Caco-2 (cell line): ENCODE measurements around the gene CNKSR2. TPM values are rescaled to one million over a fixed set of nuclear protein-coding genes. Genes with fewer than 3 reads are reported as not detected.

ENCODE experiments used
- BruUV-seq: library from RNA; stranded (reverse); fragments of 400-500 nt; replicated peaks from 2 replicates; lab custom pipeline; 2021; lab: Mats Ljungman, UMichigan
- CTCF ChIA-PET: fragments of 300-600 bp; sonication (Branson Sonifier 250); formaldehyde crosslinking; loops from one replicate; lab custom pipeline; 2022; ENCODE audit warnings: antibody characterized with exemption; lab: Charles Lee
- POLR2A ChIA-PET: fragments of 300-600 bp; sonication (Branson Sonifier 250); formaldehyde crosslinking; loops from one replicate; lab custom pipeline; 2022; ENCODE audit warnings: antibody characterized with exemption; lab: Charles Lee
- DNase-seq, 2 experiments: peaks; one replicate each; pipeline versions ENCODE4 v3.0.0 to v3.0.0-alpha.2; 2020 to 2022
- H3K27me3 ChIP-seq: replicated peaks from 2 replicates; pipeline ENCODE4 v1.6.0; 2011; ENCODE audit warnings: low read length; ENCODE audit not compliant: control insufficient read depth, insufficient read depth
- H3K36me3 ChIP-seq: 2 replicates; pipeline ENCODE4 v1.5.1; 2011; ENCODE audit warnings: low read length; ENCODE audit not compliant: control insufficient read depth, insufficient read depth
- H3K4me1 ChIP-seq: fragments of 250-450 bp; sonication (Bioruptor Pico); 2 replicates; pipeline ENCODE4 v1.5.1; 2020; ENCODE audit warnings: mild to moderate bottlenecking
- H3K4me3 ChIP-seq: 2 replicates; pipeline ENCODE4 v1.5.1; 2011; ENCODE audit warnings: low read depth, mild to moderate bottlenecking, control low read depth, low read length
- H3K9me3 ChIP-seq: fragments of 250-450 bp; sonication (Bioruptor Pico); 2 replicates; pipeline ENCODE4 v1.5.1; 2020; ENCODE audit warnings: mild to moderate bottlenecking, moderate library complexity
- H3K27ac Mint-ChIP-seq: one replicate; pipeline ENCODE4 v1.8.0; 2022; ENCODE audit warnings: mixed read lengths; ENCODE audit not compliant: unreplicated experiment
- H3K27me3 Mint-ChIP-seq: one replicate; pipeline ENCODE4 v1.8.0; 2022; ENCODE audit warnings: mixed read lengths; ENCODE audit not compliant: insufficient read depth, unreplicated experiment
- H3K36me3 Mint-ChIP-seq: one replicate; pipeline ENCODE4 v1.8.0; 2022; ENCODE audit warnings: mild to moderate bottlenecking, mixed read lengths; ENCODE audit not compliant: insufficient read depth, unreplicated experiment
- H3K4me1 Mint-ChIP-seq: one replicate; pipeline ENCODE4 v1.8.0; 2022; ENCODE audit warnings: low read depth, mixed read lengths; ENCODE audit not compliant: unreplicated experiment
- H3K4me3 Mint-ChIP-seq: one replicate; pipeline ENCODE4 v1.8.0; 2022; ENCODE audit warnings: mild to moderate bottlenecking, moderate library complexity, mixed read lengths; ENCODE audit not compliant: unreplicated experiment
- H3K9me3 Mint-ChIP-seq: one replicate; pipeline ENCODE4 v1.8.0; 2022; ENCODE audit warnings: mixed read lengths; ENCODE audit not compliant: unreplicated experiment
- CTCF ChIP-seq, 2 experiments: fragments of 200-600 bp in 1 of 2; IDR thresholded peaks; 1 replicate in 1 of 2; 2 replicates in 1 of 2; pipeline versions ENCODE4 v1.5.1 to v1.8.0; 2011 to 2022; ENCODE audit warnings: antibody characterized with exemption in 1 of 2, control low read depth in 1 of 2, inconsistent platforms in 1 of 2, low read depth in 1 of 2, low read length in 1 of 2, mild to moderate bottlenecking in 1 of 2, moderate library complexity in 1 of 2; ENCODE audit not compliant: insufficient read depth in 1 of 2, severe bottlenecking in 1 of 2, unreplicated experiment in 1 of 2
- intact Hi-C: fragments of 100-400 bp; cut with micrococcal nuclease; formaldehyde crosslinking; loops from one replicate; pipeline ENCODE4 v1.10.0; 2022; ENCODE audit not compliant: unreplicated experiment
- total RNA-seq: library from RNA; stranded (reverse); gene quantifications from 2 replicates; pipeline ENCODE4 v1.2.3, GENCODE V29; 2022

CNKSR2 gene
- total RNA-seq, 1 experiment from 2014 or later = not detected

GRCh38 chrX:21374994-21375707 is 933 bp downstream of the CNKSR2 start:
- no TSS peak for BruUV-seq
- no peaks in the 10 kb centered on the region for H3K4me1 ChIP-seq
- Mint-ChIP-seq H3K27ac (no peak overlapping the region), H3K27me3 (no peaks in the 10 kb centered on the region), H3K9me3 (no peaks in the 10 kb centered on the region), H3K4me1 (no peaks in the 10 kb centered on the region), H3K4me3 (no peak overlapping the region), H3K36me3 (no peaks in the 10 kb centered on the region)
- DNase-seq = no peak
- intact Hi-C loops = no loop called here
- no peaks in the 10 kb centered on the region for H3K36me3 ChIP-seq
- TF ChIP-seq CTCF (IDR thresholded peaks at IDR 0.05; ENCODE audit: insufficient read depth in 1 of 2, low read depth in 1 of 2, low read length in 1 of 2, severe bottlenecking in 1 of 2, unreplicated experiment in 1 of 2) = no peak
- no peaks in the 10 kb centered on the region for H3K9me3 ChIP-seq
- H3K27me3 ChIP-seq = no peaks in the 10 kb centered on the region
- ChIA-PET CTCF (no interaction called here), POLR2A (no interaction called here)
- H3K4me3 ChIP-seq = no peak overlapping the region

DNA sequence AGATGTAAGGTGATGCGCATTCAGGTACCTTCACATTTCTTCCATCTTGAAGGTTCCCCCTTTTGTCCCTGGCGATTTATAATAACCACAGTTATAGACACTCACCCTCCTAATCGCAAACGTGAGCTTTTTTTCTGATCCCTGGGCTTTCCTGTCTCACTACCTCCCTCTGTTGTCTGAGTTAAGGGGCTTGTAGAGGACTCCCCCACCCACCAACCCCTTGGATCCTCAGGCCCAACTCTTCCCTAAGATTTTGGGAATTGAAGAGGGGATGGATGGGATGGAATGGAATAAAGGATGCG is 1.4 kb downstream of the CNKSR2 start:
- Mint-ChIP-seq H3K4me1 (no peaks in the 10 kb centered on the region), H3K4me3 (no peak overlapping the region), H3K9me3 (no peaks in the 10 kb centered on the region), H3K36me3 (no peaks in the 10 kb centered on the region), H3K27ac (no peak overlapping the region), H3K27me3 (no peaks in the 10 kb centered on the region)
- no peaks in the 10 kb centered on the region for H3K27me3 ChIP-seq
- no peak for DNase-seq
- CTCF ChIA-PET = no interaction called here
- H3K9me3 ChIP-seq = no peaks in the 10 kb centered on the region
- no TSS peak for BruUV-seq
- H3K4me3 ChIP-seq = no peak overlapping the region
- no peak for TF ChIP-seq CTCF (IDR thresholded peaks at IDR 0.05; ENCODE audit: insufficient read depth in 1 of 2, low read depth in 1 of 2, low read length in 1 of 2, severe bottlenecking in 1 of 2, unreplicated experiment in 1 of 2)
- intact Hi-C loops = no loop called here
- POLR2A ChIA-PET = no interaction called here
- no peaks in the 10 kb centered on the region for H3K36me3 ChIP-seq
- no peaks in the 10 kb centered on the region for H3K4me1 ChIP-seq

- no TSS peak for BruUV-seq
- no peak overlapping the region for H3K4me3 ChIP-seq
- H3K9me3 Mint-ChIP-seq = no peaks in the 10 kb centered on the region
- intact Hi-C loops = no loop called here
- H3K36me3 ChIP-seq = no peaks in the 10 kb centered on the region
- H3K27ac Mint-ChIP-seq = no peak overlapping the region
- no peak for TF ChIP-seq CTCF (IDR thresholded peaks at IDR 0.05; ENCODE audit: insufficient read depth in 1 of 2, low read depth in 1 of 2, low read length in 1 of 2, severe bottlenecking in 1 of 2, unreplicated experiment in 1 of 2)
- H3K27me3 ChIP-seq = no peaks in the 10 kb centered on the region
- no peak for DNase-seq
- H3K4me3 Mint-ChIP-seq = no peak overlapping the region
- no peaks in the 10 kb centered on the region for H3K9me3 ChIP-seq
- CTCF ChIA-PET = no interaction called here
- POLR2A ChIA-PET = no interaction called here
- no peaks in the 10 kb centered on the region for H3K27me3 Mint-ChIP-seq
- H3K4me1 Mint-ChIP-seq = no peaks in the 10 kb centered on the region
- no peaks in the 10 kb centered on the region for H3K36me3 Mint-ChIP-seq
- H3K4me1 ChIP-seq = no peaks in the 10 kb centered on the region
These were observed 2.4 kb downstream of the CNKSR2 start for GRCh38 chrX:21376636-21377035.
